Measurements from ENCODE around the gene RBM11. TPM values are rescaled to one million over a fixed set of nuclear protein-coding genes. Genes with fewer than 3 reads are reported as not detected.

The RBM11 gene
- total and polyA plus RNA-seq, 9 of the 15 experiments (the other 6 are each of a cell fraction or from before 2014, with no cell fraction given), result 0.98 to 5.3 (median 2.9) TPM

DNA sequence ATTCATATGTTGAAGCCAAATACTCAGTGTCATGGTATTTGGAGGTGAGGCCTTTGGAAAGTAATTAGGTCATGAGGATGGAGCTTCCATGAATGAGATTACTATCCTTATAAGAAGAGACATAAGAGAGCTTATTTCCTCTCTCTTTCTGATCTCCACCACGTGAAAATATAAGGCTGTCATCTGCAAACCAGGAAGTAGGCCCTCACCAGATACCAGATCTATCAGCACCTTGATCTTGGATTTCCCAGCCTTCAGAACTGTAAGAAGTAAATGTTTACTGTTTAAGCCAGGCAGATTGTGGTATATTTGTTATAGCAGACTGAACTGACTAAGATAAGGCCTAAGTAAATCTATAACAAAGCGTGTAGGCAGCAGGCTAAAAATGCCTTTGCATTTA is 25.3 kb downstream of the RBM11 start (continued):
- TF ChIP-seq RBFOX2 (IDR thresholded peaks at IDR 0.05; ENCODE audit: low read depth, low read length), result no peak
- no peak for TF ChIP-seq ZSCAN29 (IDR thresholded peaks at IDR 0.05)
- TF ChIP-seq, protein P1, sequence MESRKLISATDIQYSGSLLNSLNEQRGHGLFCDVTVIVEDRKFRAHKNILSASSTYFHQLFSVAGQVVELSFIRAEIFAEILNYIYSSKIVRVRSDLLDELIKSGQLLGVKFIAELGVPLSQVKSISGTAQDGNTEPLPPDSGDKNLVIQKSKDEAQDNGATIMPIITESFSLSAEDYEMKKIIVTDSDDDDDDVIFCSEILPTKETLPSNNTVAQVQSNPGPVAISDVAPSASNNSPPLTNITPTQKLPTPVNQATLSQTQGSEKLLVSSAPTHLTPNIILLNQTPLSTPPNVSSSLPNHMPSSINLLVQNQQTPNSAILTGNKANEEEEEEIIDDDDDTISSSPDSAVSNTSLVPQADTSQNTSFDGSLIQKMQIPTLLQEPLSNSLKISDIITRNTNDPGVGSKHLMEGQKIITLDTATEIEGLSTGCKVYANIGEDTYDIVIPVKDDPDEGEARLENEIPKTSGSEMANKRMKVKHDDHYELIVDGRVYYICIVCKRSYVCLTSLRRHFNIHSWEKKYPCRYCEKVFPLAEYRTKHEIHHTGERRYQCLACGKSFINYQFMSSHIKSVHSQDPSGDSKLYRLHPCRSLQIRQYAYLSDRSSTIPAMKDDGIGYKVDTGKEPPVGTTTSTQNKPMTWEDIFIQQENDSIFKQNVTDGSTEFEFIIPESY (CRISPR knock-in tag; IDR thresholded peaks at IDR 0.05), result no peak
- peak in 1 of 2 experiments; percentile 39; a peak in 1 of 4 replicates for TF ChIP-seq FOXA3 (CRISPR knock-in tag; conservative IDR thresholded peaks at IDR 0.05 in 1 of 2, IDR thresholded peaks at IDR 0.05 in 1 of 2)
- no peak for TF ChIP-seq ZNF507 (tag; conservative IDR thresholded peaks at IDR 0.05)
- peak; percentile 27; the same call in 1 of the 2 replicates for TF ChIP-seq TAL1 (IDR thresholded peaks at IDR 0.05)
- TF ChIP-seq PRPF4 (IDR thresholded peaks at IDR 0.05; ENCODE audit: insufficient read depth, low read depth, low read length, poor library complexity, severe bottlenecking), result no peak
- no peak for TF ChIP-seq ZNF695 (CRISPR knock-in tag; IDR thresholded peaks at IDR 0.05)
- TF ChIP-seq SOX6 (IDR thresholded peaks at IDR 0.05), result peak; percentile 49; the same call in 1 of the 2 replicates
- peak; percentile 64 for TF ChIP-seq ELF1 (tag; IDR thresholded peaks at IDR 0.05)
- TF ChIP-seq HNRNPH1 (optimal IDR thresholded peaks at IDR 0.05; ENCODE audit: low read depth, low read length), result no peak

DNA sequence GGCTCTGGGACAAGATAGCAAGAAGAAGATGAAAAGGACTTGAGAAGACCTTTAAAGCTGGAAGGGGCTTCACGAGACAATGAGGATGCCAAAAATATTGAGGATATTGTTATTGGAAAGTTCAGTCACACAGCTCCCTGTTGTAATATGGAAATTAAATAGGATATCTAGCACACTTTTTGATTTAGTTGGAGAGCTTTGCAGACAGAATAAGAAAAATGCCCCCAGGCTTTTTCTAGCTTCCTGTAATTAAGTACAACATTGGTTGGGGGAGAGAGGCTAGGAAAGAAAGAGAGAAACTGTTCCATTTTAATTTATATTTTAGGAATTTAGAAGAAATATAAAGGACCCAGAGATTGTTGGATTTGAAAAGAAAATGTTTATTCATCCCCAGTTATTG is 27.5 kb downstream of the RBM11 start:
- CTCF ChIA-PET (ENCODE audit: low intra/inter-chr PET ratio), result no interaction called here
- TF ChIP-seq, protein P2, sequence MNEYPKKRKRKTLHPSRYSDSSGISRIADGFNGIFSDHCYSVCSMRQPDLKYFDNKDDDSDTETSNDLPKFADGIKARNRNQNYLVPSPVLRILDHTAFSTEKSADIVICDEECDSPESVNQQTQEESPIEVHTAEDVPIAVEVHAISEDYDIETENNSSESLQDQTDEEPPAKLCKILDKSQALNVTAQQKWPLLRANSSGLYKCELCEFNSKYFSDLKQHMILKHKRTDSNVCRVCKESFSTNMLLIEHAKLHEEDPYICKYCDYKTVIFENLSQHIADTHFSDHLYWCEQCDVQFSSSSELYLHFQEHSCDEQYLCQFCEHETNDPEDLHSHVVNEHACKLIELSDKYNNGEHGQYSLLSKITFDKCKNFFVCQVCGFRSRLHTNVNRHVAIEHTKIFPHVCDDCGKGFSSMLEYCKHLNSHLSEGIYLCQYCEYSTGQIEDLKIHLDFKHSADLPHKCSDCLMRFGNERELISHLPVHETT (CRISPR knock-in tag; conservative IDR thresholded peaks at IDR 0.05 in 1 of 2, IDR thresholded peaks at IDR 0.05 in 1 of 2), result no peak
- TF ChIP-seq CHCHD3 (CRISPR knock-in tag; IDR thresholded peaks at IDR 0.05) (no peak), ETV6 (IDR thresholded peaks at IDR 0.05; ENCODE audit: borderline replicate concordance in 1 of 2, low read depth in 2 of 2, low read length in 1 of 2) (no peak), ETV6 (CRISPR knock-in tag; IDR thresholded peaks at IDR 0.05; ENCODE audit: borderline replicate concordance) (no peak), ZNF253 (CRISPR knock-in tag; conservative IDR thresholded peaks at IDR 0.05) (no peak)
- no TSS peak for BruUV-seq (replicated peaks)

More for the DNA sequence above, 27.5 kb downstream of the RBM11 start:
- FAIRE-seq, result no peak
- no peak for DNase-seq (ENCODE audit: extremely low read depth in 1 of 4, low spot score in 3 of 4)
- Histone ChIP-seq H2AFZ (ENCODE audit: low read depth, low read length) (no peak overlapping the region), H3K9me1 (ENCODE audit: control insufficient read depth, insufficient read depth, low read length) (no peaks in the 10 kb centered on the region), H3K9me3 (replicated peaks; ENCODE audit: control insufficient read depth, insufficient read depth, low read depth, low read length) (no peaks in the 10 kb centered on the region), H3K4me3 (no peak overlapping the region), H3K36me3 (ENCODE audit: control insufficient read depth, insufficient read depth, low read length) (no peaks in the 10 kb centered on the region), H3K27ac (ENCODE audit: extremely low read depth, low read depth, low read length) (no peak overlapping the region), H3K27me3 (ENCODE audit: control insufficient read depth in 2 of 2, insufficient read depth in 2 of 2, low read length in 2 of 2) (no peaks in the 10 kb centered on the region), H3K4me2 (ENCODE audit: insufficient read depth, low read length) (no peak overlapping the region), H3K79me2 (ENCODE audit: control insufficient read depth, insufficient read depth, low read length) (no peaks in the 10 kb centered on the region), H4K20me1 (replicated peaks; ENCODE audit: control insufficient read depth, insufficient read depth, low read length) (no peaks in the 10 kb centered on the region), H3K9ac (ENCODE audit: insufficient read depth in 1 of 2, low read depth in 2 of 2, low read length in 2 of 2) (no peak overlapping the region), H3K4me1 (replicated peaks in 1 of 2; ENCODE audit: control insufficient read depth in 2 of 2, insufficient read depth in 2 of 2, low read length in 2 of 2) (no peaks in the 10 kb centered on the region; a peak in 1 of 5 replicates)
- 0% methylated on average over 1 of the region's 1 CpG for WGBS (ENCODE audit: insufficient coverage, low coverage, missing lambda C conversion rate)
- intact Hi-C loops (cut with micrococcal nuclease) (no loop called here), in situ Hi-C loops (cut with MboI) (no loop called here)
- ATAC-seq, result no peak
- POLR2A ChIA-PET, result no interaction called here

Measured in K562 (cell line).